Measurements from ENCODE around the gene SORD. TPM values are rescaled to one million over a fixed set of nuclear protein-coding genes. Genes with fewer than 3 reads are reported as not detected.
"Not testable (repeated sequence)": the region's sequence is repeated elsewhere in the genome, so short reads cannot be mapped to it uniquely, and the experiment has no call there.

SORD gene
- total RNA-seq, 1 experiment from 2014 or later, result 27.7 TPM

- POLR2A ChIA-PET, result interaction anchor here (0.7 to 1.7 kb wide), 4 partner anchors 35 to 378 kb away, joined by 3 to 5 read pairs (median 4); a partner anchor contains a TSS
- BruUV-seq (replicated peaks), result no TSS peak
- Mint-ChIP-seq H3K36me3 (ENCODE audit: insufficient read depth, unreplicated experiment) (peaks cover 5% of the 10 kb centered on the region), H3K4me3 (ENCODE audit: unreplicated experiment) (peak overlapping the region; percentile 87), H3K4me1 (ENCODE audit: insufficient read depth, unreplicated experiment) (peaks cover 11% of the 10 kb centered on the region), H3K27ac (ENCODE audit: low read depth, unreplicated experiment) (peak overlapping the region; percentile 85), H3K27me3 (ENCODE audit: insufficient read depth, unreplicated experiment) (peaks cover 19% of the 10 kb centered on the region), H3K9me3 (ENCODE audit: unreplicated experiment) (no peaks in the 10 kb centered on the region)
- CTCF ChIA-PET, result interaction anchor here (0.5 to 1.3 kb wide), 4 partner anchors 12 to 579 kb away, joined by 3 to 4 read pairs (median 4); no protein-coding TSS in a partner anchor
- intact Hi-C loops (cut with micrococcal nuclease), result no loop called here
- TF ChIP-seq CTCF (IDR thresholded peaks at IDR 0.05; ENCODE audit: unreplicated experiment), result no peak
- peak; percentile 57 for DNase-seq (ENCODE audit: unreplicated experiment)
Observed at GRCh38 chr15:45023659-45024225, 747 bp downstream of the SORD start.

- intact Hi-C loops (cut with micrococcal nuclease); H3K27ac Mint-ChIP-seq (ENCODE audit: low read depth, unreplicated experiment); H3K36me3 Mint-ChIP-seq (ENCODE audit: insufficient read depth, unreplicated experiment); DNase-seq (ENCODE audit: unreplicated experiment); H3K9me3 Mint-ChIP-seq (ENCODE audit: unreplicated experiment); BruUV-seq (replicated peaks); H3K27me3 Mint-ChIP-seq (ENCODE audit: insufficient read depth, unreplicated experiment); CTCF ChIA-PET: not testable (repeated sequence)
- POLR2A ChIA-PET, result interaction anchor here (1.7 kb wide), 1 partner anchor 377 kb away, joined by 4 read pairs; a partner anchor contains a TSS
- Mint-ChIP-seq H3K4me3 (ENCODE audit: unreplicated experiment) (peak overlapping the region; percentile 87), H3K4me1 (ENCODE audit: insufficient read depth, unreplicated experiment) (peaks cover 11% of the 10 kb centered on the region)
Observed at GRCh38 chr15:45024649-45025048, 1.7 kb downstream of the SORD start.

- H3K36me3 Mint-ChIP-seq (ENCODE audit: insufficient read depth, unreplicated experiment); intact Hi-C loops (cut with micrococcal nuclease); H3K27me3 Mint-ChIP-seq (ENCODE audit: insufficient read depth, unreplicated experiment); H3K4me3 Mint-ChIP-seq (ENCODE audit: unreplicated experiment); DNase-seq (ENCODE audit: unreplicated experiment); POLR2A ChIA-PET; BruUV-seq (replicated peaks); H3K9me3 Mint-ChIP-seq (ENCODE audit: unreplicated experiment); H3K27ac Mint-ChIP-seq (ENCODE audit: low read depth, unreplicated experiment): not testable (repeated sequence)
- H3K4me1 Mint-ChIP-seq (ENCODE audit: insufficient read depth, unreplicated experiment), result peaks cover 11% of the 10 kb centered on the region
- CTCF ChIA-PET, result interaction anchor here (0.6 kb wide), 1 partner anchor 13 kb away, joined by 5 read pairs; no protein-coding TSS in a partner anchor
Observed at GRCh38 chr15:45025627-45026026, 2.6 kb downstream of the SORD start.

- BruUV-seq (replicated peaks), result no TSS peak
- no peak overlapping the region for H3K4me3 Mint-ChIP-seq (ENCODE audit: unreplicated experiment)
- CTCF ChIA-PET, result no interaction called here
- peaks cover 6% of the 10 kb centered on the region for H3K36me3 Mint-ChIP-seq (ENCODE audit: insufficient read depth, unreplicated experiment)
- H3K27ac Mint-ChIP-seq (ENCODE audit: low read depth, unreplicated experiment), result no peak overlapping the region
- H3K4me1 Mint-ChIP-seq (ENCODE audit: insufficient read depth, unreplicated experiment), result peaks cover 11% of the 10 kb centered on the region
- no peak for DNase-seq (ENCODE audit: unreplicated experiment)
- no peak for TF ChIP-seq CTCF (IDR thresholded peaks at IDR 0.05; ENCODE audit: unreplicated experiment)
- H3K9me3 Mint-ChIP-seq (ENCODE audit: unreplicated experiment), result no peaks in the 10 kb centered on the region
- intact Hi-C loops (cut with micrococcal nuclease), result no loop called here
- H3K27me3 Mint-ChIP-seq (ENCODE audit: insufficient read depth, unreplicated experiment), result no peaks in the 10 kb centered on the region
- POLR2A ChIA-PET, result no interaction called here
Observed at GRCh38 chr15:45026651-45027190, 3.7 kb downstream of the SORD start.

GRCh38 chr15:45027220-45027619, 4.2 kb downstream of the SORD start:
- no peaks in the 10 kb centered on the region for H3K27me3 Mint-ChIP-seq (ENCODE audit: insufficient read depth, unreplicated experiment)
- no peaks in the 10 kb centered on the region for H3K9me3 Mint-ChIP-seq (ENCODE audit: unreplicated experiment)
- intact Hi-C loops (cut with micrococcal nuclease), result no loop called here
- no TSS peak for BruUV-seq (replicated peaks)
- ChIA-PET POLR2A (no interaction called here), CTCF (no interaction called here)
- peaks cover 6% of the 10 kb centered on the region for H3K36me3 Mint-ChIP-seq (ENCODE audit: insufficient read depth, unreplicated experiment)
- DNase-seq (ENCODE audit: unreplicated experiment), result no peak
- TF ChIP-seq CTCF (IDR thresholded peaks at IDR 0.05; ENCODE audit: unreplicated experiment), result no peak
- no peak overlapping the region for H3K27ac Mint-ChIP-seq (ENCODE audit: low read depth, unreplicated experiment)
- peaks cover 11% of the 10 kb centered on the region for H3K4me1 Mint-ChIP-seq (ENCODE audit: insufficient read depth, unreplicated experiment)
- no peak overlapping the region for H3K4me3 Mint-ChIP-seq (ENCODE audit: unreplicated experiment)

Data from MCF 10A (cell line).